B cell (primary cell): ENCODE results near the gene CTNNA3.

Source experiments
- CTCF ChIP-seq: fragments of 200-600 bp; IDR thresholded peaks from one replicate; pipeline ENCODE4 v1.8.0; 2022; ENCODE audit warnings: antibody characterized with exemption, mild to moderate bottlenecking
- EZH2 ChIP-seq: IDR thresholded peaks from 2 replicates; pipeline ENCODE4 v1.6.1; 2012; ENCODE audit warnings: borderline replicate concordance, low read depth, mild to moderate bottlenecking, moderate library complexity, low read length; ENCODE audit not compliant: insufficient read depth, poor library complexity, severe bottlenecking

- TF ChIP-seq CTCF (no peak), EZH2 (no peak)
Measured at GRCh38 chr10:66353422-66353821, 1342.6 kb downstream of the CTNNA3 start.
